Amniotic stem cell (primary cell): ENCODE measurements around the gene SSTR4.

Source experiments
- DNase-seq: peaks from one replicate; lab custom pipeline; 2025; lab: John Stamatoyannopoulos, UW

SSTR4 gene

DNA sequence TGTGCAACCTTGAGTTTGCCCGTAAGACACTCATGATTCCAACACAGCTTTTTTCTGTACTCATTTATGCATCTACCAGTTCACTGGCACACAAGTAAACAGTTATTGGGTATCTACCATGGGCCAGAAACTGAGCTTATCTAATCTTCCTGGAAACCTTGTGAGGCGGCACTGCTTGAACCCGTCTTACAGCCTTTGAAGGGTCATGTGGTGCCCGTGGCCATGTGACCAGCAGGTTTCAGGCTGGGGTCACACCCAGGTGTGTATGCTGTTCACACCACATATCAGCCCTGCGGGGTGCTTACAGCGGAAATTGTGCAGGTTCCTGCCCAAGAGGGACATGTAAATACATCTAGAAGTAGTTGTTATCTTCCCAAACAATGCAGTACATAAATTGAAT lies 8.3 kb downstream of the SSTR4 start:
- DNase-seq = no peak

DNA sequence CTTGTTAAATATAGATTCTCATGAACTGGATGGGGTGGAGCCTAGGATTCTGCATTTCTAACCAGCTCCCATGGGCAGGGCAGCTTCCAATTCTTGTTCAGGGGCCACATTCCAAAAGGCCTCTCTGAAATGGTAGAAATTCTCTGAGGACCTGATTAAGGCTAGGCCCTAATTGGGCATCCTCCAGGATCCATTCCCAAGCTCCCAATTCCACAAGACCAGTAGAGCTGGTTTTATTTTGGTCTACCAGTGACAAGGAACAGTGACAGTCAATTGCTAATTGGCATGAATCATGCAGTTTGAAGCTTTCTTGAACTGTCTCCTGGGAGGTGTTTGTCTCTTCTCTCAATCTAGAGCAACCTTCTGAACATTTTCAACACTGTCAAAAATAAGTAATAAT lies 11.3 kb downstream of the SSTR4 start:
- DNase-seq = no peak

DNA sequence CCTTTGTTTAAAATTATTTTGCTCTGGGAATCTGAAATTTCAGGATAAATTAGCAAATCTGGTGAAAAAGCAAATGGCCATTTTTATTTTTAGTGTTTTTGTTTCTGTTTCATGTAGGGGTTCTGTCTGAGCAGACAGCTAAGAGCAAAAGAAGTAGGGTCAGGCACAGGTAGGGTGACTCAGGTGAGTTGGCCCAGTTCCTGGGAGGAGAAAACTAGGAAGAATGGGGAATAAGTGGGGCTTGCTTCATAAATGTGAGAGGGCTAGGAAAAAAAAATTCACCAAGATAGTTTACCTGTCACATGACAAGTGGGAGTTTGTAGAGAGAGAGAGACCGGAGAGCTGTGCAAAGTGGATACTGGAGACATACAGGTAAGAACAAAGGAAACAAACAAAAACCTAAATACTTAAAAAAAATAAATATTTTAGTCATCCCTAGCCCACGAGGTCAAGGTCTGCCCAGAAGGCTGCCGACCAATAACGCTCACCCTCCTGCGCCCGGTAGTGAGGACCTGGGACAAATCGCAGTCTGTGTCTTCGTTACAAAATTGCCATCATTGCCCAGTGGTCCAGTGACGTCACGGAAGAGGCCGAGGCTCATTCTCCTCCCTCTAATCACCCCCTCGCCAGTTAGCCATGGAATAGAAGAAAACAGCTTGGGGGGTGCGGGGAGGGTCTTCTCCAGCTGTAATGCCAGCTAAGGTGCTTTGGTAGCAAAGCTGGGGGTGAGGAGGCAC lies 12.1 kb downstream of the SSTR4 start:
- no peak for DNase-seq

DNA sequence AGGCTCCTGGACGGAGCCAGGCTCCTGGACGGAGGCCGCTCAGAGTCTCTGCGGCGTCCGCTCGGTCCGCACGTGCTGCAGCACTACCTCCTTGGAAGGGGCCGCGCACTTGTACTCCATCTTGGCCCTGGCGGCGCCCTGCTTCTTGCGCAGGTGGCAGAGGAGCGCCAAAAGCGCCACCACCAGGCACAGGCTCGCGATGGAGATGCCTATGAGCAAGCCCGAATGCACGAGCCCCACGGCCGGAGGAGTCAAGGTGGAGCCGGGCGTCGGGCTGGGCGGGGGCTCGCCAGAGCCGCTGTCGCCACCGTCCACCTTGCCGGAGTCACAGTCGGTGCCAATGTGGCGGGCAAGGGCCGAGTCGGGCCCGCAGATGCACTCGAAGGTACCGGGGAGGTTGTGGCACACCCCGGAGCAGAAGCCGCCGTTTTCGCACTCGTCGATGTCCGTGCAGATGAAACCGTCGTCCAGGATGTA lies 12.7 kb downstream of the SSTR4 start:
- DNase-seq = no peak

DNA sequence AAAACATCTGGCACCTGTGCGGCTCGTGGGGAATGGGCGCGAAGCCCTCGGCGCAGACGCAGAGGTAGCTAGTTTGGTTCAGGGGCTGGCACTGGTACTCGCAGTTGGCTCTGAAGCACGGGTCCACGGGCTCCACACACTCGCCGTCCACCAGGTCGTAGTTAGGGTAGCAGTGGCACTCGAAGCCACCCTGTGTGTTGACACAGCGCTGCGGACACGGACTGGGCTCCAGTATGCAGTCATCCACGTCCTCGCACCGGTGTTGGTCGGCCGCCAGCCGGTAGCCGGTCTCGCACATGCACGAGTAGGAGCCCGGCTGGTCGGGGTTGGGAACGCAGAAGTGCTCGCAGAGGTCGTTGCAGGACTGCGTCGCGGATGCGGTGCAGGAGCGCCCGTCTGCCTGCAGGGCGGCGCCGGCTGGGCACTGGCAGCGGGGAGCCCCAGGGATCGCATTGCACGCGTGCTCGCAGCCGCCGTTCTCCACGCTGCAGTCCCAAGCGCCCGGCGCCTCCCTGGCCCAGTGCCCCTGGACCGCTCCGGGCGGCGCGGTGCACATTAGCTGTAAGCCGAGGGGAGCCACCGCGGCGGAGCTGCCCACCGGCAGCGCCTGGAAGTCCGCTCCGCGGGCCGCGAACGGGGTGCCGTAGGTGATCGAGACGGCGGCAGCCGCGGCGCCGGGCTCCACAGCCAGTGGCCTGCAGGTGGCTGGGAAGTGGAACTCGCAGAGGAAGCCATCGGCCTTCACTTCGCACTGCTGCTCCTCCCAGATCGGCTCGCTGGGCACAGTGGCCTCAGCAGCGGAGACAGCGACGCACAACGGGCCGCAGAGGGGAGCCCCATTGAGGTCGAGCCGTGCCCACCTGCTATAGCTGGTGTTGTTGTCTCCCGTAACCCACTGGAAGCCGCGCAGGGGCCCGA lies 13.4 kb downstream of the SSTR4 start:
- DNase-seq = peak; percentile 7

DNA sequence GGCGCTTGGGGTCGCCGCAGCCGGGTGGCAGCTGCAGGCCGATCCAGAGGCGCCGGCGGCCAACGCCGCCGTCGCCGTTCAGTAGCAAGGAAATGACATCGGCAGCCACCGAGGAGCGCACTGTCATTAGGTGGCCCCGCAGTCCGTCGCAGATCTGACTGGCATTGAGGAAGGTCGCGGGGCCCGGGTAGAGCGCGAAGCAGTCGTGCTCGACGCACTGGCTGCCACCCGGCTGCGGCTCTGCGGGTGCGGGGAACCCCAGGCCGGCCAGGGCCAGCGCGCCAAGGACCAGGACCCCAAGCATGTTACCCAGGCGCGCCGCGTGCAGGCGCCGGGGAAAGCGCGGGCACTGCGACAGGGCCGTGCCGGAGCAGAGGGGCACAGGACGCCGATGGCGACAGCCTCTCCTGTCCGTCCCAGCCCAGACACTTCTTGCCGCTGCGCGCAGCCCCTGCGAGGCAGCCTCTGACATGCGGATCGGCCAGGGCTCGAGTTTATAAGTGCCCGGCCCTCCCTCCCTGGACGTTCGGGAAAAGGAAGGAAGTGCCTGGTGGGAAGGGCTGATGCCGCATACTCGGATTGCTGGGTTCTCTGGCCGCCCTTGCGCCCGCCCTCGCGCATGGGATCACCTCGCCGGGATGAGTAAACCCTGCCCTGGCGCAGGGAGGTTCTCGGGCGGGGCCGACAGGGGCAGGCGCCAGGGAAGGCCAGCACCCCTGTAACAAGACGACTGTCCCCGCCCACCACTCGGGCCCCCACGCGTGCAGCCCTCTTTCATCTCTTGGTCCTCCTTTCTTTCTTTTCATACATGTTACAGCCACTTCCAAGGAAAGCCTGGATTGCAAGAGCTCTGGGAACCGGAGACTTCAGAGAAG lies 14.3 kb downstream of the SSTR4 start, which contains the start of gene THBD:
Gene THBD (minus strand): TSS at position 472 of the 875 bp plus-strand sequence. CDS start 168 bp downstream, at position 304.
- peak; percentile 56 for DNase-seq

DNA sequence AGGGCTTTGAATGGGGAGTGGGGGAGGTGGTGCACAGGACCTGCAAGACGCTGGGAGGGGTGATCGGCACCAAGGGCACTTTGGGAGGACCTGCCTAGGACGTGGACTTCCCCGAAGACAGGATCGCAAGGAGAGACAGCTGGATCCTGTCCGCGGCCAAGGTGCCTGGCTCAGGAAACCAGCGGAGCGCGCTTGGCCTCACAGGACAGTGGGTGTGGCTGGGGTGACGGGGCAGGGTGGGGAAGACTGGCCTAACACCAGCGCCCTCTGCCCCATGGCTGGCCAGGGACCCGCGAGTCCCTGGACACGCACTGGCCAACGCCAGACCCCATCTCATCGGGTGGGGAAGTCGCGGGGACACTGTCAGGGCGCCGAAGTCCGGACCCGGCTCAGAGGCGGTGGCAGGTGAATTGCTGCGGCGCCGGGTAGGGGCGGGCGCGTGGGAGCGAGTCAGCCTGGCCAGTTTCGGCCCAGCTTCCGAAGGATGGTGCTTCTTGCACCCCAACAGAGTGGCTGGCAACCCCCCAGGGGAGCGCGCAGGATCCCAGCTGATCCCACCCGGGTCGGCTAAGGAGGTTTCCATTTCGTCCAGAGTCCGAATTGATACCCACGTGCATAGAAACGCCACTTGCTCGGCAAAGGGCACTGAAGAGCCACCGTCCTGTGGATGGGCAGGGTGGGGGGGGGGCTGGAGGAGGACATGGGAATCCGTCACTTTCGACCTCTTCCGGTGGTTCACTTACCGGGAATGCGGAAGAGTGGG lies 15.1 kb downstream of the SSTR4 start:
- DNase-seq = no peak

DNA sequence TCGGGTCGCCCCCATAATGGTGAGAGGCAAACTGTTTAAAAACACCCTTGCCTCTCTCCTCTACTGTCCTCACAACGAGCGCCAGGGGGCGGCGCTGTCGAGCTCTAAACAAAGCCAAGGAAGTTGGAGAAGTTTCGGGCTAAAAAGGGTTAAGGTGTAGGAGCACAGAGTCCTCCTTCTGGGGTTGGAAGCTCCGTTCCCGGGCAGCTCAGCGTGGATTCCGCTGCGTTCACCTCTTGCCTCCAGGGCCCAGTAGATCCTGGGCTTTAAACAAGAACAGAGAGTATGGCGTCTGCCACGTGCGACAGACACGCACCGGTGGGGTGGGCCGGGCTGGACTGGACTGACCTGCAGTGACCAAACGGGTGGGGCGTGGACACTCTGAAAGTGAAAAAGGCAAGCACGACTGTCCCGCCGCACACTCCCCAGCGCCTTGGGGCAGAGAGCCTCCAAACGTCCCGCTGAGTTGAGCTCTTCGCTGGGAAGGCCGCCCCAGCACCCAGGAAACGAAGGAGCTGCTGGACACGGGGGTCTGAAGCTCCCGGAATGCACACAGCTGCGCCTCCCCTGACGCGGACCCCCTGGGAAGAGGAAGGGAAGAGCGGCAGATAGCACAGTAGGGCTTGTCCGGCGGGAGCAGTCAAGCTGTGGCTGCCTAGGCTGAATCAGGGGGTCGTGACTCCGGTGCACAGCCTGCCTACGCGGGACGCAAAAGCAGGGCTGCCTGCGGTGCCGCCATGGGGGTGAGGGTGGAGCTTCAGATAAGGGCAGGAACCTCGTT lies 15.9 kb downstream of the SSTR4 start:
- peak; percentile 61 for DNase-seq

DNA sequence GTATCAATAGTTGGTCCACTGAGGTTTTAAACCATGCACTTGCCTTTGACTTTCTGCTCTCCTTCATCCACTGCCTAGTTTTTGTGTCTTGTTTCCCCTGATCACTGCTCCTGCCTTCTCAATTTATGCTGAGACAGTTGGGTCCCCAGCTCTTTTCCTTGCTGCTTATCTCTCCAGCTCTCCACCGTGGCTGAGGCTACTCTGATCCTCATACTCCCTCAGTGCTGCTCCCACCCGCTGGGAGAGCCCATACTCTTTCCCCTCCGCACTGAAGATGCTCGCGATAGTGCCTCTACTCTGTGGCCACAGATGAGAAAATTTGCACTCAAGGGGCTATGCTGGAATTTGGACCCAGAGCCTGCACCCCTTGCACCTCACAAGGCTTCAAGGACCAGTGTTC lies 17.8 kb downstream of the SSTR4 start:
- DNase-seq = no peak

DNA sequence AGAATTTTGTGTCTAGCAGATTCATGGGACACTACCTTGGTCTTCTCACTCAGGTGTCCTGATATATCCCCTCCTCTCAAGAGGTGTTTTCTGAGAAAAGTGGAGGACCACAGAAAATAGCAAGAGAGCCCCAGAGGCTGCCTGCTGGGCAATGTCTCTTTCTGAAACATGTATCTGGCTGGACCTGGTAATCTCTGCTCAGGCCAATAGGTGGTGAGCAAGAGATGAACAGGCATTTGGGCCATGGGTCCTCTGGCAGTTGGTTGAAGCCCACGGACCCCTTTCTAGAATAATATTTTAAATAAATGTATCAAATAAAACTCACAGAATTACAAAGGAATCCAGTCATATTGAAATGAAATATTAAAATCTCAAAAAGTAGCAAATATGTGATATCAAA lies 23.1 kb downstream of the SSTR4 start:
- no peak for DNase-seq

DNA sequence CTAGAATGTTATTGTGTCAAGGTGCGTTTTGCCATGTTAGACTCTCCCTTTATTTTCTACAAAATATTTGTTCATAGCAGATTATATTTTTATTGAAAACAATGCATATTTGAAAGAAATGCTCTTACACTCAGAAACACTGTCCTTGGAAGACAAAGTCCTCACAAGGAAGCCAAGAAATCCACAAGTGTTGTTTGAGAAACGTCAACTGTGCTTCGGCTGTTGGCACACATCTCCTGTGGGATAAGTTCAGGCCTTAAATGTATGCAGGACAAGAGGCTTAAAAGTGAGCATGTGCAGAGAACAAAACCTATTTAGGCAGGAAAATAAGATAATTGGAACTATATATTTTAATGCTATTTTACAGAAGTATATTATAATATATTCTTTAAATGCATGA lies 23.9 kb downstream of the SSTR4 start:
- DNase-seq = no peak

DNA sequence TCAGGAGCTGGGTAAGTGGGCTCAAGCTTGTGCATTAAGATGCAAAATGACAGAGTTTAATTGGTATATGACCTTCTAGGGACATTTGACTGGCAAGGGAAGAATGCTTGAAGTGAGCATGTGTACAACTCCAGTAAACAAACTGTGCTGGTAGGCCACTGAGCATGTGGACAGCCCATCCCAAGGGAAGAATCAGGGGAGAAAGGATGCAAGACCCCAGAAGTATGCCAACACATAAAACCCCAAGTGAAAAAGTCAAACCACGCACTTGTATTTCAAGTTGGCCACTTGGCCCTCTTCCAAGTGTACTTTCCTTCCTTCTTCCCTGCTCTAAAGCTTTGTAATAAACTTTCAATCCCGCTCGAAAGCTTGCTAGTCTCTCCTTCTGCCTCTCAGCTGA lies 24.7 kb downstream of the SSTR4 start:
- DNase-seq = no peak

DNA sequence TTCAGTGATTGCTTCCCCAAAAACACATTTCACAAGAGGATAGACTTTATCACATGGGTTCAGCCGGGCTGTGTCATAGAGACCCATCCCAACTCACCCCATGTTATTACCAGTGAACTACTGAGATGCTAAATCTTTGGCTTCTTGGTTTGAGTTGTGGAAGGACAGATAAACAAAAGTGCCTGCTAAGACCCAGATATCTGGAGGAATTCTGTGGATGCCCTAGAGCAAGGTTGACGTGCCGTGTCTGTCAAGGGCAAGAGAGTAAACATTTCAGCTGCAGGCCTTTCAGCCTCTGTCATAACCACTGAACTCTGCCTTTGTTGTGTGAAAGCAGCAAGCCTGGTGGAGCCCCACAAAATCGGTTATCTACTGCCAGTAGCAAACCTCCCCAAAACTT lies 25.5 kb downstream of the SSTR4 start:
- no peak for DNase-seq

DNA sequence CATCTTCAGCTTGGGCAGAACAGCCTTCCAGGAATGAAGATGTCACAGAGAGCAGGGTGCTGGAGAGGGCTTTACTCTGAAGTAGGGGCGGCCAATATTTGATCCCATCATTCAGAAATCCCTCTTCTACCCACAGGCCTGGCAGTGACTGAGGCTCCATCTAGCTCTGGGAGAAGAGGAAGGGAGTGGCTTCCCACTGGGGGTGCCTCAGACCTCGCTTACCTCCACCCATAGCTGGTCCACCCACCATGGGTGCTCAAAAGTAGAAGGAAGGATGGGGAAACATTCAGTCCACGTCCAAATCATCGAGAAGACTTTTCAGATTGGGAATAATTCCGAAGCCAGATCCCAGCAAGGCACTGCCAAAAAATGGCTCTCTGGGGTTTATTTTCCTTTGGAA lies 26.1 kb downstream of the SSTR4 start:
- DNase-seq = no peak

DNA sequence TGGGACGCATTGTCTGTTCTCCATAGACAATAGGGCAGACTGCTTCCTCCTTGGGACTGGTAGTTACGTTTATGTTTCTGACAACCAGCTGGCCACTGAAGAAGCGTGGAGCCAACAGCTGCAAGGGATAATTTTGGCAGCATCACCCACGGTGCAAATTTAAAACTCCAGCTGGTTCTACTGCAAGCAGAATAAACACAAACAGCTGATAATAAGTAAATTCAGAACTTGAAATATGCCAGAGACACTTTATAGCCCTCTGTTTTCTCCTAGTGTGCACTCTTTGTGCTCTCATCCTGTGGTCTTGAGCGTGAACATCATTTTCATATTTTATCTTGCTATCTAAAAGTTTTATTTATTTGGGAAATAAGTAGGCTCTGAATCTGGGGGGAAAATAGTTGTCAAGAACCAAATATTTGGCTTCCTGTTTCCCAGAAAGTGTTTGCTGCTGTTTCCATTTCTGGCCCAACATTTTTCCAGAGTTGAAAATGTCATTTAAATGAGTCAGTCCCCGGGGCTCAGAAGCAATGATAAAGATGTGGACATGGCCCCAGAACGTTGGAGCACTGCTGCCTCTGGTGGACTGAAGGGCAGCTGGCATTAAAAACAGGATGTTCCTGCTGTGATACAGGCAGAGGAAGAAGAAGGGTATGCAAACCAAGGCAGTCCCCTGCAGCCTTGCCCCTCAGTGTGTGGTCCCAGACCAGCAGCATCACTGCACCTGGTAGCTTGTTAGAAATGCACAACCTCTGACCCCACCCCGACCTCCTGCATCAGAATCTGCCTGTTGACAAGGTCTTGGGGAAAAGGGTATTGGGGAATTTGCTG lies 26.8 kb downstream of the SSTR4 start:
- peak; percentile 87 for DNase-seq

DNA sequence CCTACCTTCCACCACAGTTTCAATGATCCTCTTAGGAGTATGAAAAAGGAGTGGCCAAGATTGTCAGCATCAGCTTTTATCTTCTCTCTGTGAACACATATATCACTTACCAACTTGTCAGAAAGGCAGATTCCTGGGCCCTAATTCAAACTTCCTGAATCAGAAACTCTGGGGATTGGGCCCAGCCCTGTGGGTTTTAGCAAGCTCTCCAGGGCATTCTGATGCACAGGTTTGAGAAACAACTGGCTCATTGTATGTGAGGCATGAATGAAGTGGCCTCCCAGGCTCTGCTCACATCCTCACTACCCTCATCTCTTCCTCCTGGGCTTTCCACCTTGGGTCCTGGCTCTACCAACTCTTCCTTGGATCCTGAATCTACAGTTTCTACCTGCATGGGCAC lies 27.5 kb downstream of the SSTR4 start:
- DNase-seq = no peak

DNA sequence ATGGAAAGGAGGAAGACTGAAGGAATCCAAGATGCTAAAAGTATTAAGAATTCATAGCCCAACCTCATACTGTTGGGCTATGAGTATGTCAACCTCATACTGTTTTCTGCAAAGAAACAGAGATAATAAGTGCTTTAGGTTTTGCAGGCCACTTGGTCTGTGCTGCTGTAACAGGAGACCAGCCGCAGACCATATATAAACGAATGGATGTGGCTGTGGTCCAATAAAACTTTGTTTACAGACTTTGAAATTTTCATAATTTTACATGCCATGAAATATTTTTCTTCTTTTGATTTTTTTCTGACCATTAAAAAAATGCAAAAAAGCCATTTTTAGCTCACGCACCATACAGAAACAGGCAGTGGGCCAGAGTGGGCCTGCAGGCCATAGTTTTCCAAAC lies 28.1 kb downstream of the SSTR4 start:
- DNase-seq = no peak

DNA sequence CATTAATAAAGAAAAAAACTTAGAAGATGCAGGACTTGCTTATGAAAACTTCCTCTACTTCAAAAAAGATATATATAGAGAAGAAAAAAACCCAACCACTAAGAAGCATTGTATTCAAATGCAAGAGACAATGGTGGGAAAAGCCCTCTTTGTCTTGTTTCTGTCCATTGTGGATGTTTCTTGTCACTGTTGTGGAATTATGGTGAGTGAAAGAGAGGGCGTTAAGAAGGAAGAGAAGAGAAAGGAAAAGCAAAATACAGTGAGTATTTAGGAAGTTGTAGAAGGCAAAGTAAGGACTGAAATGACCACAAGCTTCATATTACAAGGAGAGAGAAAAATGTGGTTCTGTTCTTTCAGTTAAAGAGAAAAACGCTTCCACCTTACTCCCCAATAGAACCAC lies 28.5 kb downstream of the SSTR4 start:
- DNase-seq = no peak
